ENCODE results near the gene SPOP.
"Not testable (repeated sequence)": the region's sequence is repeated elsewhere in the genome, so short reads cannot be mapped to it uniquely, and the experiment has no call there.

Gene SPOP

DNA sequence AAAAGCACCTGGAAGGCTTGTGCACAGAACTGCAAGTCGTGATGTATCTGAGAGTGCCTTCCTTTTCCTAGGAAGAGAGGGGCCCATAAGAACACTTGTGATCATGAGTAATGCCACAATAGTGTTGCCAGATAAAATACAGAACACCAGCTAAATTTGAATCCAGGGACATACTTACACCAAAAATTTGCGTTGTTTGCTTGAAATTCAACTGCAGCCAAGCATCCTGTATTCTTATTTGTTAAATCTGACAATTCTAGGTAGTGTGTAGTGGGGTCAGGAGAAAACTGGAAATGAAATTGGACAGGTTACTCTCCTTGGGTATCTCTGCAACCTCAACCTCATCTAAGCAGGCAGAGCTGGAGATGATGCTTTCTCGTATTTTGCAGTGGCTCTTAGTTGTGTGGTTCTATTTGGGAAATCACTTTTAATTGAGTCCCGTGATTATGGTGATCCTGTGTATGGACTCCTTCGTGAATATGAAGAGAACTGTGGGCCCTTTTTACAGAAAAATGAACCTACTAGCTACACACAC lies 17.9 kb upstream of the SPOP start:
- DNase-seq (ENCODE audit: low read depth) = no peak

DNA sequence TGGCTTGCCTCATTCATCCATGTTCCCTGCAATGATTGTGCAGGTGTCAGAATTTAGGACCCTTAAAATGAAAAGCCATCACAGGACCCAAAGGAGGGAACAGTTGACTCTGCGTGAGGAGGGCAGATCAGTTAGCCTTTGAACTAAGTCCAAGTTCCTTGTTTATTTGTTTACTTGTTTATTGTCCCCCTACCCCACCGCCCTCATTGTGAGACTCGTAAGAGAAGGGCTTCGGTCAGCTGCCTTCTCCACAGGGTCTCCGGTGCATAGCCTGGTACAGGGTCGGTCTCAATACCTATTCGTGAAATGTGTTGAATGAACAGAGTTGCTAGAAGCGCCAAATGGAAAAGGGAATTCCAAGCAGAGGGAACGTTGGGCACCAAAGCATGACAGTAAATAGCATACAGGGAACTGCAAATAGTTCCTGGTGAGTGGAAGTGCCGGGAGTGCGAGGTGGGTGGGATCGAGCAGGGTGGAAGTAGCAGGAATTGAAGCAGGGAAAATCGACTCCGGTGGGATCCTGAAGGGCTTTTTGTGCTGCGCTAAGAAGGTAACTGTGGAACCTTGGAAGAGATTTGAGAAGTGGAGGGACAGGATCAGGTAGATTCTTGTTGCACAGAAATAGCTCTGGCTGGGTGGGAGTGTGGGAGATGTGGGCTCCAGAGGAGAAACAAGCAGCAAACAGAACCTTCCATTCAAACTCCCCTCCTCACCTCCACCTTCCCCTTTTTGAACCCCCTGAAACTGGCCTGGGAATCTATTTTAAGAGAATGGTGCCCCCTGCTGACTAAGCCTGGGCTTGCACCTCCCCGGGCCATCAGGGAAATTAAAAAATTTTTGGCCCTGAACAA lies 17.2 kb upstream of the SPOP start:
- DNase-seq (ENCODE audit: low read depth) = peak; percentile 71

DNA sequence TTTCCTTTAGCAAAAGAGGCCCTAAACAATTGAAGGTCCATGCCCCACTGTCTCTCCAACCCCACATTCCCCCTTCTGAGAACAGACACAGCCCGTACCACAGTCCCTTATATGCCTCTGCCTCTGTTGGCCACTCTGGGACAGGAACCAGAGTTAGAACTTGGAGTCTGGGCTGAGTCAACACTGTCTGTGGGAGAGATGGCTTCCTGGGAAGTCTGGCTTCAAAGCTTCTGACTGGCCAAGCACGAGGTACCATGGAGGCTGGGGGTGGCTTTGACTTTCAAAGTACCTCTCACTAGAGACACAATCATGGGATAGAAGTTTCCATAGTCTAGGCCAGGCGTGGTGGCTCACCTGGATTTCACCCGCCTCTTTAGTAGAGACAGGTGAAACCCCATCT lies 14.9 kb upstream of the SPOP start:
- DNase-seq (ENCODE audit: low read depth) = no peak

DNA sequence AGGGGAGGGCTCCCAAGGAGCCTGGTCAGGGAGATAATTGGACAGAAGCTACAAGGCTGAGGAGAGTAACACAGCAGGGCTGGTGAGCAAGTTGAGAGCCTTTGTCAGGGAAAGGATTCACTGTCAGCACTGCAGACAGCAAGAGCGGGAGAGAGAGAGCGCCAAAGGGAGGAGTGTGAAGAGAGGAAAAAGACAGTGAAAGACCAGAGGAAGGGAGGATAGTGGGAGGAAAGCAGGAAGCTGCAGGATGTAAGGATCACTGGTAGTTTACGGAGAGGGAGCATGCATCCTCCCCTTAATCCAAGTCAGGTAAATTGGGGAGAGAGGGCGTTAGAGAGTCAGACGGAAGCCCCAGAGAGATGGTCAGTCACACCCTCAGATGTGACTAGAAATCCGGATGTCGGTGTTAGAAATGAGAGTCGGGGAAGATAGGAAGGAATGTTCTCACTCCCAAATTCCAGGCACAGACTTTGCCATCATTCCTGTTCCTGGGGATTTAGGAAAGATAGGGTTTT lies 13.8 kb upstream of the SPOP start:
- no peak for DNase-seq (ENCODE audit: low read depth)

DNA sequence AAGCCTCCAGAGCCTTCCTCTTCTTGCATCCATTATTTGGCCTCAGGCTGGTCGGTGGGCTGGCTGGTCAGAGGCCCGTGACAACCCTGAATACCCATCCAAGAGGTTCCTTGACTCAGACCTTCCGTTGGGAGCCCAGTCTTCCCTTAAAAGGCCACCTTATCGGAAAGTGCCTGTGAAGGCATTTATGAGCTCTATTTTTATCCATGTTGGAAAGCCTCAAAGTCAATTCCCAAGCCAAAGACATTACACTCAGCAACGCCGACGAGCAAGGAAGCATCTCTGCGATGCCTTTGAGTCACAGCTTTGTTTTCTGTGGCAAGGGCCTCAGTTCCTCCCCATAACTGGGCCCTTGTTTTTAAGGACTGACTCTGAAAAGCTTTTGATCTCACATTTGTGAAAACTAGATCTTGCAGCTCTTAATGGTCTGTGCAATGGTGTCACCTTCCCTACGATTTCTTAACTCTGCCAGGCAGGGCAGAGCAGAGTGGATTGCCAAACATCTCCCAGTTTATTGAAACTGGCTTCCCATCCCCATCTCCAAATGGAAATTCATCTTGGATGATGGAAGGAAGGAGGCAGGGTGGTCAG lies 13.3 kb upstream of the SPOP start:
- DNase-seq (ENCODE audit: low read depth) = no peak

DNA sequence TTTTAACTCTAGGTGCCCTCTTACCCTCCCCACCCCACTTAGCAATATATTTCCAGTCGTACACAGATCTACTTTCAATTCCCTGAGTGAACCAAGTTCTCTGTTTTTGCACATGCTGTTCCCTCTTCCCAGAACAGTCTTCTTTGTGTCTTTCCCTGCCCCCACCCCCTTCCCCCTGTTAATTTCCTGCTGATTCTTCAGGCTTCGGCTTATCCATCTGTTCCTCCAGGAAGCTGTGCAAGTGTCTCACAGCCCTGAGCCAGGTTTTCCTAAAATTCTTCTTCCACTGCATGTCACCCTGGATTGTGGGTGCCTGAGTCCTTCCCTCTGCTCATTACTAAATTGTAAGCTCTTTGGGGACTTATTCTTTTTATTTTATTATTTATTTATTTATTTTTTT lies 12.4 kb upstream of the SPOP start:
- DNase-seq (ENCODE audit: low read depth) = no peak

DNA sequence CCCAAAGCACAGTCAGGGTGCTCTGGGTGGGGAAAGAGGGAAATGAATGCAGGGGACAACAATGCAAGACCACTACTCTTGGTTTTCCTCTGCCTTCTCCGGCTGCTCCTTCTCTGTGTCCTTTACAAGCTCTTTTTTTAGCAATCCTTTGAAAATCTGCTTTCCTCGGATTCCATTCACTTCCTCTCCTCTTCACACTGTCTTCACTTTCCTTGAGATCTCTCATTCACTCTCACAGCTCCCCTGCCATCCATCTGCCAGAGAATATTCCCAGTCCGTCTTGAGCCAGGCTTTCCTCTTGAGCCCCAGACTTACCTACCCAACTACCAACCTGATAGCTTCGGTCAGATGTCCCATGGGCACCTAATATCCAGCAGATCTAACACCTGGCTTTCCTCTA lies 11.0 kb upstream of the SPOP start:
- no peak for DNase-seq (ENCODE audit: low read depth)

DNA sequence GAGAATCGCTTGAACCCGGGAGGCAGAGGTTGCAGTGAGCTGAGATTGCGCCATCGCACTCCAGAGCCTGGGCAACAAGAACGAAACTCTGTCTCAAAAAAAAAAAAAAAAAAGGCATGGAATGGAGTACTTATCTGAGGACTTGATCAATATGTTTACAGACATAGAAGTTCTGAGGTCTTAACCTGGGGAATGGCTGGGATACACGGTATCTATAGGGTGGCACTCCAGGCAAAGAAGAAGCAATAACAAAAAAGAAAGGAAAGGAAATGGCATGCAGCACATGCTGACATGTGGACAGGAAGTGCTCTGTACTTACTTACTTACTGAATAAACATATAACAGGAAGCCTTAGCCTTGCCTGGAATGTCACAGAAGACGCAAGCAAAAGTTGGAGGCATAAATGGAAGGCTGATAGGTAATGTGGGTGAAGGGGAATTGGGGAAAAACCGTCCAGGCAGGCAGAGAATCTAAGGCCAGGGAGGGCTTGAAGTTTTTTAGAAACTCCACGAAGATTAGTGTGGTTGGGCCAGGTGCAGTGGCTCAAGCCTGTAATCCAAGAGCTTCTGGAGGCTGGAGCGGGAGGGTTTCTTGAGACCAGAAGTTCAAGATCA lies 10.1 kb upstream of the SPOP start:
- no peak for DNase-seq (ENCODE audit: low read depth)

DNA sequence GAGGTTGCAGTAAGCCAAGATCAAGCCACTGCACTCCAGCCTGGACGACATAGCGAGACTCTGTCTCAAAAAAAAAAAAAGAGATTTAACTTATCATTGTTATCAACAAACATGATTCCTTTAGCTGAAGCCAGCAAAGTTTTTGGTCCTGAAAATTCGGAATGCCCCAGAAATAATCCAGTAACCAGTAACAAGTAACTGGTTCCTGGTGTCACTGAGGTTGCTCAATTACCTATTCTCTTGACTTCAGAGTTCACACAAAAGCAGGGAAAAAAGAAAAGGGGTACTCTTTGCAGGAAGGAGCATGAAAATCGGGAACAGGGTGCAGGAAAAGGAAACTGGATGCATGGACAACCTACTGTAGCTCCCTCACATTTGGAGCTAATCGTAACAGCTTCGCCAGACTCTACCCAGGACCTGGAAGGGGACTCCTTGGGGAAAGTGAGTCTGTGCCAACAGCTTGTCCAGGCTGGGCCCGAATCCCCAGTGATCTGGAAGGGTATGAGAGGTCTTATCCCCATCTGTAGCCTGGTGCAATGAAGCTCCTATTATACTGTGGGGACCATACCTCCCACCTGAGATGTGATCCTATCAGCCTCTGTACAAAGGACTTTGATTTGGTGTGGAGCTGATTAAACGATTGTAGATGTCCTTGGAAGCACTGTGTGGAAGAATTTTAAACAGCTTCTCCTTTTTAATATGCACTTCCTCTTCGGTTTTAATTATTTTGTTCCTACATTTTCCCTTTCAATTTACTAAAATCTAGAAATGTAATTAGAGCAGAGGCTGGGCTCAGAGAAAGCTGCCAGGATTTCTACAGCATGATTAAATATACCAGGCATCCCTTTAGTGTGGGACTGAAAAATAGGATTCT lies 3.4 kb upstream of the SPOP start:
- DNase-seq (ENCODE audit: low read depth) = no peak

DNA sequence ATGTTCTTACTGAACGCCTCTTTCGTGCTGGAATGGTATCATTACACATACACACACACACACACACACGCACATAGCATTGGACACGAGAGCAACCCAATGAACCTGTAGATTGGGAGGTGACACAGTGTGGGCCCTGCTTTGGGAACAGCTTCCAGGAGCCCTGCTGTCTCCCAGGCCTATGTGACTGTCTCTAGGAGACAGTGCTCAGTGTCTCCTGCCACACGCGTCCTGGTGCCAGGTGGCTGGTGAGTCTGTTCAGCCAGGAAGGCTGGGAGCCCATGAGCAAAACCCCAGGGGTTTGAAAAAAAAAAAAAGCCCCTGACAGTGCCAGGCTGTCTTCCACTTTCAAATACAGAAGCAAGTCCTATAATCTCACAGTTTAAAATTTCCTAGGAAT lies 2.4 kb upstream of the SPOP start:
- DNase-seq (ENCODE audit: low read depth) = no peak

DNA sequence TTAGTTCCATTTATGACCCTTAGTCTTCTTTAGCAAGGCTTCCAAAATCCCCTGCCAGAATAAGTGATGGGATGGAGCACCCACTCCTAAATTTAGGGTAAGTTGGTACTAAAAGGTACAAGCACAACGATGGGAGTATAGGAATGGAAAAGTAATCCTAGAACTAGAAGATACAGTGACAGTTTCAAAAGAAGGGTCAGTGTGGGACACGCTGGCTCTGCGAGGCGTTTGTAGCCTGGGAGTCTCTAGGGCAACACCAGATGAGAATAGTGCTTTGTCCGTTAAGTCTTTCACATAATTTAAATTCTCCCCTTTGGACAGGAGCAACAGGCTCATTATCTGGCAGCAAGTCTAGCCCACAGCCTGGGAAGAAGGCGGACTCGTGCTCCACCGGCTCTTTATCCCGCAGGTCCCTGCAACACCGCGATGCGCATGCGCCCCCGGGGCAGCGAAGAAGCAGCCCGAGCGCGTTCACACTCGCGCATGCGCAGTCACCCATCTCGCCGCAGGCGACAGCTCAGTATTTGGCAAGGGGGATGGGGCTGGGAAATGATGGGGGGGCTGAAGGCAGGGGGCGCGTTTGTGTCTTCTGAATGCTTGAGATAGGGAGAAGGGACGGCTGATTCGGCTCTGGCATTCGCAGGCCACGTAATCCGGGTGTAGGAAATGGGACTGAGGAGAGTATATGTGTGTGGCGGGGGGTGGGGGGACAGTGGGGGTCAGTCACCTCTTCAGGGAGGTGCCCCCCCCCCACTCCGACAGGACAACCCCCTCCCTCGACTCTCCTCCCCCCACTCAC lies 564 bp downstream of the SPOP start:
- DNase-seq (ENCODE audit: low read depth) = peak; percentile 91

DNA sequence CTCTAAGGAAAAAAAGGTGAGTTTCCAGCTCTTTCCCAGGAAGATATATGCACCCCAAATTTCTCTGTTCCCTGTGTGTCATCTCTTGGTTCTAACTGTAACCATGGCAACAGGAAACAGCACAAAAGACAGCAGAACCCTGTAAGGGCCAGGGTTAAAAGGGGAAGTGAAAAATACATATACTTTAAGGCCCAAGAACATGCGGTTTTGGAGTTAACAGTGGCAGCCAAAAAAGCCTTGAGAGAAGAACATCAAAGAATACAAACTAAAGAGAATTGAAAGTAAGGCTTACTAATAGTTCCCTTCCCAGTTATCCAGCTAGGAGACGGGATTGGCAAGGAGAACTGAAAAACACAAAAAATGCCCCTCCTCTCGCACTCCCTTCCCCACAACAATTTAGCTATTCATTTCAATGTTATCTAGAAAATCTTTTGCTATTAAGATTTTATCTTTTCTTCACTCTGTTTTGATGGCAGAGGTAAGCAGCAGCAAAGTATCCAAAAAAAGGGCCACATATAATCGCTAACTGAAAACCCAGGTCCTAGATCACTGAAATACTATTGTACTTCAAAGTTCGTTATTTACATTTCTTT lies 1.5 kb downstream of the SPOP start:
- DNase-seq (ENCODE audit: low read depth) = no peak

DNA sequence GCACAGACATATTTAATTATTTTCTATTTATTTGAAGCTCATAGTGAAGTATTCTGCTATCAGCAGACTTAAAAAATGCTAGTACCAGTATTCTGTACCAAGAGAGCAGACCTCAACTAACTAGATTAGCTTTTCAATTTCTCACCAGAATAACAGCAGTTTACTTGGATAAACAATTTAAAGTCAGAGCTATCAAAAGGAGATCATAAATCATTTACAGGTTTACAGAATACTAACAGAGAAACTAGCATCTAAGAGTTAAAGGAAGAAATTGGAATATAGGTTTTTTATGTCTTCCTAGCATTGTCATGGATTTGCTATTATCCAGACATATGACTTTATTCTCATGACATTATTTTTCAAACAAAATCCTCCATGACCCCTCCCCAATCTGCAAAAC lies 3.4 kb downstream of the SPOP start:
- DNase-seq (ENCODE audit: low read depth) = no peak

DNA sequence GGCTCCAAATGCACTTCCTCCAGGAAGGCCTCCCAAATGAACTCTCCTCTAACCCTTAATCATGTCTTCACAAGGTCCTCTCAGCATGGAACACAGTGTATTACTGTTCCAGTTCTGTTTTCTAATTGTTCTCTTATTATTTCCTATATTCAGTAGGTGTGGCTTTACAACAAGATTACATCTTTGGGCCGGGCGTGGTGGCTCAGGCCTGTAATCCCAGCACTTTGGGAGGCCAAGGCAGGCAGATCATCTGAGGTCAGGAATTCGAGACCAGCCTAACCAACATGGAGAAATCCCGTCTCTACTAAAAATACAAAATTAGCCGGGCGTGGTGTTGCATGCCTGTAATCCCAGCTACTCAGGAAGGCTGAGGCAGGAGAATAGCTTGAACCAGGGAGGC lies 4.2 kb downstream of the SPOP start:
- DNase-seq (ENCODE audit: low read depth) = not testable (repeated sequence)

DNA sequence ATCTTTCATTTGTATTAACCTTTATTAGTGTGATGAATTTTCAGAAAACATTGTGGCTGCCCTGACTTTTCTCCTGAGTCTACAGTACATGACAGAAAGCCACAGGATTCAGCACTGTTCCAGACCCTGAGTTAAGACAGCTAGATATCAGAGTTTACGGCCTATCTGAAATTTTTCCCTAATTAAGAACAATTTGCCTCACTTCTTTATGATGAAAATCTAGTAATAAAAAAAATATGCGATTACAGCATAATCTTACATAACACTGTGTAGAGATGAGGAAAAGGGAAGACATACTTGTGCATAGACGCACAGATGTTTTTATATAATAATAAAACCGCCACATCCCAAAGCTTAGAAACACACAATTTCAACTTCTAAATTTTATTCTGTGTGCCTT lies 7.3 kb downstream of the SPOP start:
- no peak for DNase-seq (ENCODE audit: low read depth)

DNA sequence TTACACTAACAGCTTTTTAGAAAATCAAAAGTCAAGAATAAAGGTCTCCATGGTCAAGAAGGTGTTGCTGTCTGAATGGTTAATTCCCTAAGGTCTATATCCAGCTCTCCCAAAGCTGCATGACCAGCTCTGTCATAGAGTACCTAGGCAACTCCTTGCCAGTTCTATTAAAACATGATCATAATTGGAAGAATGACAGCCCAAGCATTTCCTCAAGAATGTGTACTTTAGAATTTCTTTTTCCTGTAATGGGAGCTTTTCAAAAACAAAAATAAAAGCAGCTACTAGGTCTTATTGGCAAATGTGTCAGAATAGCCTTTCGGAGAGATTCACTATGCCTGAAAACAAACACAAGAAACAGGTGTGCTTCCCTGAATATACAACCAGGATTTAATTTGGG lies 7.9 kb downstream of the SPOP start:
- DNase-seq (ENCODE audit: low read depth) = no peak

DNA sequence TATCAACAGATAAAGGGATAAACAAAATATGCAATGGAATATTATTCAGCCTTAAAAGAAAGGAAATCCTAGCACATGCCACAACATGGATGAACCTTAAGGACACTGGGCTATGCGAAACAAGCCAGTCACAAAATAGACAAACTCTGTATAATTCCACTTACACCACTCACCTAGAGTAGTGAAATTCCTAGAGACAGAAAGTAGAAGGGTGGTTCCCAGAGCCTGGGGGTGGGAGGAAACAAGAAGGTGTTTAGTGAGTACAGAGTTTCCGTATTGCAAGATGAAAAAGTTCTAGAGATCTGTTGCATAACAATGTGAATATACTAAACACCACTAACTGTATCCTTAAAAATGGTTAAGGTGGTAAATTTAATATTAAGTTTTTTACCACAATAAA lies 10.0 kb downstream of the SPOP start:
- no peak for DNase-seq (ENCODE audit: low read depth)

DNA sequence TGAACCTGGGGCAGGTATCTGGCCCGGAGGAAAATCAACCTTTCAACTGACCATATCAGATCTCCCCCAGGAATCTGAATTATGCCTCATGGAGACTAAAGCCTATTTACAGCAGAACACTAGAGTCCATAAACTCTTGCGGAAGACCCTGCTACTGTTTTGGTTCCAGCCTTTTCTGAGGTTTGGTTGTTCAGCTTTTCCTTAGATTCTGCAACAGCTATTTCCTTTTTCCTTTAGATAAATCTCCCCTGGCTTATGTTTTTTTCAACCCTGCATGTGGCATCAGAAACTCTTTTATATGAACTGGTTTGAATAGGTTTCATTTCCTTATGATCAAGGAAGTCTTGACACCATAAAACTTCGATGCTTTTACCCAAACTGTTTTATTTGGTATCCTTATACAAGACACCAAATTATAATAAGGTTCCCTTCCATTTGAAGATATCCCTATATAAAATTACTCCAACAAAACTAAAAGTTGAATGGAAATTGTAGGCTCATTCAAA lies 13.1 kb downstream of the SPOP start:
- no peak for DNase-seq (ENCODE audit: low read depth)

DNA sequence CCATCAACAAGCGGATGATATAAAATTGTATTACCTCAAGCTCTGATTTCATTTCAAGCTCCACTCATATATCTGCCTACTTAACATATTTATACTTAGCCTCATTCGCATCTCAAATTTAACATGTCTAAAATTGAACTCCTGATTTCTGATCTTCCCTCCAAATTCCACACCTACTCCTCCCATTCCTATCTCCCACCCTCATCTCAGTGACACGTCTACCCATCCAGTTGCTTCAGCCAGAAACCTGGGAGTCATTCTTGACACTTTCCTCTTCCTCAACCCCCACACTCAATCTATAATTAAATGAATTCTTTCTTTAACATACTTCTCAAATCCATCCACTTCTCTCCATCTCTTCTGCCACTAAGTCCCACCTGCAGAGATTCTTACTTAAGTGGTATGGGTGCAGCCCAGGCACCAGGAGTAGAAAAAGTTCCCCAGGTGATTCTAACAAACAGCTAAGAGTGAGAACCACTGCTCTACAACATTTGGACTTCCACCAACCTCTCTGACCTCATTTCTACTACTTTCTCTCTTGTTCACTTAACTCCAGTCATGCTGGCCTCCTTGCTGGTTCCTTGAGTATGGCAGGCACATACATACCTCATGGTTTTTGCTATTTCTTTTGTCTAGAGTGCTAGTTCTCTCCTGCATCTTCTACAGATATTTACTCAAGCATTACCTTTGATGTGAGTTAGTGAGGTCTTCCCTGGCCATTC lies 18.1 kb downstream of the SPOP start:
- DNase-seq (ENCODE audit: low read depth) = no peak

DNA sequence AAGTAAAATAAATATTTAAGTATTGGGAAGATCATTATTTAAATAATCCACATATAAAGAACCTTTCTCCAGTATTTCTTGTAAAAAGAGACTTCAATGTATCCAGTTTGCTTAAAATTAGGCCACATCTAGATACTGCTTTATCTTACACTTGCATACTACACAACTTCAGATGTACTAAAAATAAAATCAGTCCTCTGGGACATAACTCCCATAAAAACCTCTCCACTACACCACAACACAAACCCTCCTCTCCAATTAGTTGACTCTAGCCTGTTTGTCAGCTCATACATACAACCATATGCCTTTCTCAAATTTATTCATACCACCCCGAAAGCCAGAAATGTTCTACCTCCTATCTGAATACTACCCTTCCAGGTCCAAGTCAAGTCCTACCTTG lies 21.6 kb downstream of the SPOP start:
- no peak for DNase-seq (ENCODE audit: low read depth)
